CD8-positive, alpha-beta memory T cell (primary cell): ENCODE measurements around the gene SHQ1. TPM values are rescaled to one million over a fixed set of nuclear protein-coding genes. Genes with fewer than 3 reads are reported as not detected.

Experiments
- CTCF ChIA-PET: fragments of 350-600 bp; sonication (Branson Sonifier 250); formaldehyde crosslinking; loops from one replicate; lab custom pipeline; 2021; ENCODE audit warnings: antibody characterized with exemption; lab: Charles Lee
- POLR2A ChIA-PET: fragments of 350-600 bp; sonication (Branson Sonifier 250); formaldehyde crosslinking; loops from one replicate; lab custom pipeline; 2021; ENCODE audit warnings: antibody characterized with exemption; lab: Charles Lee
- DNase-seq, 5 donors: peaks; one replicate each; pipeline versions ENCODE4 v3.0.0 to v3.0.0-alpha.2; 2020 to 2022; ENCODE audit warnings: mixed read lengths in 1 of 5
- H3K27ac ChIP-seq: one replicate; pipeline ENCODE4 v1.7.0; 2013; ENCODE audit warnings: low read depth, mild to moderate bottlenecking, low read length, moderate library complexity
- H3K27me3 ChIP-seq: 2 replicates; pipeline ENCODE4 v1.7.0; 2013; ENCODE audit warnings: low read length, mild to moderate bottlenecking; ENCODE audit not compliant: insufficient read depth, poor library complexity, severe bottlenecking
- H3K36me3 ChIP-seq: 2 replicates; pipeline ENCODE4 v1.7.0; 2013; ENCODE audit warnings: mild to moderate bottlenecking, low read length, moderate library complexity; ENCODE audit not compliant: insufficient read depth
- H3K4me1 ChIP-seq: 2 replicates; pipeline ENCODE4 v1.7.0; 2013; ENCODE audit warnings: mild to moderate bottlenecking, low read length, moderate library complexity; ENCODE audit not compliant: insufficient read depth
- H3K4me3 ChIP-seq: 2 replicates; pipeline ENCODE4 v1.7.0; 2013; ENCODE audit warnings: mild to moderate bottlenecking, low read length
- H3K9me3 ChIP-seq: 2 replicates; pipeline ENCODE4 v1.7.0; 2013; ENCODE audit warnings: mild to moderate bottlenecking, low read length
- H3K27ac Mint-ChIP-seq, 8 donors: one replicate each; pipeline ENCODE4 v1.8.0; 2020 to 2021; ENCODE audit warnings: mixed read lengths in 8 of 8, mild to moderate bottlenecking in 6 of 8, inconsistent platforms in 3 of 8, moderate library complexity in 3 of 8
- H3K27me3 Mint-ChIP-seq, 2 donors: one replicate each; pipeline ENCODE4 v1.8.0; 2020 to 2021; ENCODE audit warnings: mixed read lengths in 2 of 2, mild to moderate bottlenecking in 1 of 2, moderate library complexity in 1 of 2
- H3K36me3 Mint-ChIP-seq, 3 donors: one replicate each; pipeline ENCODE4 v1.8.0; 2020 to 2021; ENCODE audit warnings: mixed read lengths in 3 of 3, inconsistent platforms in 1 of 3, mild to moderate bottlenecking in 1 of 3
- H3K4me1 Mint-ChIP-seq, 3 donors: one replicate each; pipeline ENCODE4 v1.8.0; 2020 to 2021; ENCODE audit warnings: mixed read lengths in 3 of 3, inconsistent platforms in 1 of 3, mild to moderate bottlenecking in 1 of 3
- H3K4me3 Mint-ChIP-seq, 7 donors: one replicate each; pipeline ENCODE4 v1.8.0; 2020 to 2021; ENCODE audit warnings: mixed read lengths in 7 of 7, mild to moderate bottlenecking in 6 of 7, moderate library complexity in 4 of 7, inconsistent platforms in 2 of 7
- H3K9me3 Mint-ChIP-seq, 5 donors: one replicate each; pipeline ENCODE4 v1.8.0; 2020 to 2022; ENCODE audit warnings: mixed read lengths in 5 of 5, mild to moderate bottlenecking in 3 of 5, moderate library complexity in 2 of 5, inconsistent platforms in 1 of 5
- polyA plus RNA-seq: library from polyadenylated mRNA; unstranded; fragments of 300-500 nt; fragmentation: Illumina TruSeq; gene quantifications from one replicate; pipeline ENCODE4 v1.2.3, GENCODE V29; 2021
- total RNA-seq, 2 experiments: library from RNA; stranded (reverse); gene quantifications; one replicate each; pipeline ENCODE4 v1.2.3, GENCODE V29; 2021

SHQ1 gene
- total and polyA plus RNA-seq, 3 experiments from 2014 or later, result 36.0 to 44.9 (median 37.7) TPM

- POLR2A ChIA-PET, result no interaction called here
Observed at GRCh38 chr3:72753495-72753894, 94.8 kb downstream of the SHQ1 start.

GRCh38 chr3:72750405-72750965 is 97.8 kb downstream of the SHQ1 start:
- peaks cover 0 to 29% (median 6%) of the 10 kb centered on the region in 3 donors for H3K4me1 Mint-ChIP-seq
- H3K4me3 Mint-ChIP-seq, result no peak overlapping the region
- ChIA-PET CTCF (interaction anchor here (1.1 kb wide), 1 partner anchor 12 kb away, joined by 4 read pairs; no protein-coding TSS in a partner anchor), POLR2A (no interaction called here)
- no peak overlapping the region for H3K27ac ChIP-seq
- H3K36me3 ChIP-seq, result no peaks in the 10 kb centered on the region
- no peak for DNase-seq
- no peak overlapping the region for H3K4me3 ChIP-seq
- peaks cover 11 to 28% (median 16%) of the 10 kb centered on the region in 3 donors for H3K36me3 Mint-ChIP-seq
- peaks cover 28% of the 10 kb centered on the region for H3K4me1 ChIP-seq
- no peaks in the 10 kb centered on the region for H3K9me3 ChIP-seq
- no peak overlapping the region for H3K27ac Mint-ChIP-seq
- H3K27me3 ChIP-seq, result no peaks in the 10 kb centered on the region
- no peaks in the 10 kb centered on the region for H3K27me3 Mint-ChIP-seq
- H3K9me3 Mint-ChIP-seq, result no peaks in the 10 kb centered on the region

More at GRCh38 chr3:72753495-72753894, 94.8 kb downstream of the SHQ1 start:
- Mint-ChIP-seq H3K4me1 (peaks cover 17 to 43% (median 32%) of the 10 kb centered on the region in 3 donors), H3K4me3 (no peak overlapping the region), H3K36me3 (peaks cover 11 to 27% (median 16%) of the 10 kb centered on the region in 3 donors), H3K9me3 (no peaks in the 10 kb centered on the region), H3K27me3 (no peaks in the 10 kb centered on the region), H3K27ac (peak overlapping the region in 1 of 8 donors; percentile 40)
- Histone ChIP-seq H3K36me3 (no peaks in the 10 kb centered on the region), H3K4me1 (peaks cover 47% of the 10 kb centered on the region), H3K4me3 (no peak overlapping the region), H3K27ac (no peak overlapping the region), H3K9me3 (no peaks in the 10 kb centered on the region), H3K27me3 (no peaks in the 10 kb centered on the region)
- no peak for DNase-seq
- CTCF ChIA-PET, result interaction anchor here (2.8 kb wide), 1 partner anchor 9 kb away, joined by 11 read pairs; no protein-coding TSS in a partner anchor

GRCh38 chr3:72748659-72749058 is 99.6 kb downstream of the SHQ1 start:
- Histone ChIP-seq H3K4me3 (no peak overlapping the region), H3K4me1 (peaks cover 14% of the 10 kb centered on the region), H3K9me3 (no peaks in the 10 kb centered on the region), H3K27me3 (no peaks in the 10 kb centered on the region), H3K36me3 (no peaks in the 10 kb centered on the region), H3K27ac (no peak overlapping the region)
- H3K4me3 Mint-ChIP-seq, result peak overlapping the region in 1 of 7 donors; percentile 61
- H3K27me3 Mint-ChIP-seq, result no peaks in the 10 kb centered on the region
- CTCF ChIA-PET, result interaction anchor here (1.4 kb wide), 1 partner anchor 9 kb away, joined by 3 read pairs; no protein-coding TSS in a partner anchor
- POLR2A ChIA-PET, result interaction anchor here (0.8 kb wide), 1 partner anchor 10 kb away, joined by 4 read pairs; no protein-coding TSS in a partner anchor
- peaks cover 0 to 26% (median 3%) of the 10 kb centered on the region in 3 donors for H3K4me1 Mint-ChIP-seq
- no peaks in the 10 kb centered on the region for H3K9me3 Mint-ChIP-seq
- peak in 1 of 5 donors; percentile 24 for DNase-seq
- peak overlapping the region in 1 of 8 donors; percentile 21 for H3K27ac Mint-ChIP-seq
- H3K36me3 Mint-ChIP-seq, result peaks cover 8 to 25% (median 14%) of the 10 kb centered on the region in 3 donors

- no peak overlapping the region for H3K4me3 ChIP-seq
- H3K27me3 ChIP-seq, result no peaks in the 10 kb centered on the region
- H3K36me3 ChIP-seq, result no peaks in the 10 kb centered on the region
- H3K4me1 ChIP-seq, result peaks cover 14% of the 10 kb centered on the region
- Mint-ChIP-seq H3K4me3 (no peak overlapping the region), H3K27ac (no peak overlapping the region), H3K4me1 (peaks cover 0 to 26% (median 3%) of the 10 kb centered on the region in 3 donors), H3K27me3 (no peaks in the 10 kb centered on the region), H3K36me3 (peaks cover 8 to 14% (median 9%) of the 10 kb centered on the region in 3 donors), H3K9me3 (no peaks in the 10 kb centered on the region)
- POLR2A ChIA-PET, result no interaction called here
- DNase-seq, result no peak
- H3K27ac ChIP-seq, result no peak overlapping the region
- CTCF ChIA-PET, result no interaction called here
- no peaks in the 10 kb centered on the region for H3K9me3 ChIP-seq
Observed at GRCh38 chr3:72746430-72747411, 101.5 kb downstream of the SHQ1 start.

GRCh38 chr3:72745146-72745999 is 102.9 kb downstream of the SHQ1 start:
- no peak overlapping the region for H3K27ac ChIP-seq
- H3K4me1 Mint-ChIP-seq, result peaks cover 2 to 30% (median 6%) of the 10 kb centered on the region in 3 donors
- no peaks in the 10 kb centered on the region for H3K27me3 ChIP-seq
- no peaks in the 10 kb centered on the region for H3K27me3 Mint-ChIP-seq
- ChIA-PET CTCF (interaction anchor here (2.7 kb wide), 1 partner anchor 9 kb away, joined by 11 read pairs; no protein-coding TSS in a partner anchor), POLR2A (interaction anchor here (0.5 kb wide), 1 partner anchor 353 kb away, joined by 7 read pairs; no protein-coding TSS in a partner anchor)
- peaks cover 14% of the 10 kb centered on the region for H3K4me1 ChIP-seq
- H3K27ac Mint-ChIP-seq, result no peak overlapping the region
- H3K9me3 Mint-ChIP-seq, result no peaks in the 10 kb centered on the region
- no peak for DNase-seq
- peaks cover 6 to 13% (median 8%) of the 10 kb centered on the region in 3 donors for H3K36me3 Mint-ChIP-seq
- no peaks in the 10 kb centered on the region for H3K36me3 ChIP-seq
- H3K9me3 ChIP-seq, result no peaks in the 10 kb centered on the region
- no peak overlapping the region for H3K4me3 ChIP-seq
- no peak overlapping the region for H3K4me3 Mint-ChIP-seq

GRCh38 chr3:72744330-72744729 is 103.9 kb downstream of the SHQ1 start:
- no peaks in the 10 kb centered on the region for H3K27me3 ChIP-seq
- H3K4me3 Mint-ChIP-seq, result peak overlapping the region in 1 of 7 donors; percentile 24
- peaks cover 23% of the 10 kb centered on the region for H3K4me1 ChIP-seq
- peaks cover 1 to 5% (median 4%) of the 10 kb centered on the region in 3 donors for H3K36me3 Mint-ChIP-seq
- CTCF ChIA-PET, result interaction anchor here (2.7 kb wide), 1 partner anchor 10 kb away, joined by 11 read pairs; no protein-coding TSS in a partner anchor
- DNase-seq, result no peak
- H3K9me3 Mint-ChIP-seq, result no peaks in the 10 kb centered on the region
- peaks cover 6 to 24% (median 11%) of the 10 kb centered on the region in 3 donors for H3K4me1 Mint-ChIP-seq
- POLR2A ChIA-PET, result no interaction called here
- no peak overlapping the region for H3K27ac ChIP-seq
- no peak overlapping the region for H3K27ac Mint-ChIP-seq
- no peaks in the 10 kb centered on the region for H3K9me3 ChIP-seq
- H3K4me3 ChIP-seq, result no peak overlapping the region
- no peaks in the 10 kb centered on the region for H3K36me3 ChIP-seq
- peaks cover 0 to 3% of the 10 kb centered on the region in 2 donors for H3K27me3 Mint-ChIP-seq
